Pancreas (tissue), 10 donors: ENCODE data around the gene IPO4. TPM values are rescaled to one million over a fixed set of nuclear protein-coding genes. Genes with fewer than 3 reads are reported as not detected.

Source experiments
- ATAC-seq, 4 donors: fragments of 200-7000 bp; cut with Tn5 transposase; one replicate each; pipeline versions ENCODE4 v1.8.0 to v1.9.1; 2020; ENCODE audit warnings: mild to moderate bottlenecking in 4 of 4, moderate library complexity in 4 of 4
- DNase-seq, 6 donors: peaks; one replicate each; pipeline ENCODE4 v3.0.0-alpha.2; 2020
- FAIRE-seq: peaks from 2 replicates; lab custom pipeline; 2012; peaks lifted over from hg19 to GRCh38; lab: Jason Lieb, UNC
- H3K27ac ChIP-seq, 4 donors: fragments of 200-600 bp; sonication (generic); 1 replicate in 3 of 4; 2 replicates in 1 of 4; pipeline versions ENCODE4 v1.5.0 to v1.8.0; 2020
- H3K27me3 ChIP-seq, 4 donors: fragments of 200-600 bp; one replicate each; pipeline ENCODE4 v1.8.0; 2021
- H3K36me3 ChIP-seq, 3 donors: fragments of 200-600 bp; sonication (generic) in 1 of 3; one replicate each; pipeline versions ENCODE4 v1.5.0 to v1.8.0; 2020 to 2021
- H3K4me1 ChIP-seq, 3 donors: fragments of 200-600 bp; one replicate each; pipeline ENCODE4 v1.8.0; 2021
- H3K4me3 ChIP-seq, 4 donors: fragments of 200-600 bp; sonication (generic) in 2 of 4; one replicate each; pipeline versions ENCODE4 v1.5.0 to v1.8.0; 2020 to 2021
- H3K9me3 ChIP-seq, 4 donors: fragments of 200-600 bp; one replicate each; pipeline ENCODE4 v1.8.0; 2021
- WGBS, 2 donors: extraction: QIAGEN DNeasy Blood & Tissue Kit; methylation state at CpG; one replicate each; pipeline ENCODE4 v1.1.7; 2013; 5-methylcytosine and 5-hydroxymethylcytosine counted together
- intact Hi-C, 3 donors: fragments of 100-400 bp; cut with DNase I; formaldehyde crosslinking; loops; one replicate each; pipeline versions ENCODE4 v1.11.1 to v1.14.2; 2022
- polyA plus RNA-seq, 2 donors: library from polyadenylated mRNA; stranded (reverse); fragments of 200-250 nt; gene quantifications; one replicate each; pipeline ENCODE4 v1.2.3, GENCODE V29; 2013
- total RNA-seq, 6 donors: library from RNA; stranded (reverse); fragmentation: NEBNext Ultra II Directional in 4 of 6; extraction: Animal tissue kit (Norgen Biotek cat#: 25700) in 4 of 6; gene quantifications; one replicate each; pipeline versions ENCODE4 v1.2.1 to v1.2.4, GENCODE V29; 2021 to 2023
- TF ChIP-seq, protein P1 (sequence below), 4 donors: fragments of 200-600 bp; sonication (generic) in 3 of 4; IDR thresholded peaks; one replicate each; pipeline versions ENCODE4 v1.5.0 to v1.8.0; 2021; ENCODE audit warnings: antibody characterized with exemption in 4 of 4
- donor health status: healthy with polysubstance abuse.
- donor health status: DM: no; HTN: no; CAD: no; lungs with moderate emphysema.
- donor health status: DM: no; HTN: no; CAD: no.
- donor health status: control.
- donor health status: control.
- donor health status: Bipolar disorder and iron deficiency.
- donor health status: DM: yes; HTN: yes; CAD: no.
- donor health status: DM: no; HTN: no; CAD: no.
- donor health status: DM: no; HTN: no; CAD: no.
- donor health status: DM: yes; HTN: yes; CAD: no.

Gene IPO4, protein sequence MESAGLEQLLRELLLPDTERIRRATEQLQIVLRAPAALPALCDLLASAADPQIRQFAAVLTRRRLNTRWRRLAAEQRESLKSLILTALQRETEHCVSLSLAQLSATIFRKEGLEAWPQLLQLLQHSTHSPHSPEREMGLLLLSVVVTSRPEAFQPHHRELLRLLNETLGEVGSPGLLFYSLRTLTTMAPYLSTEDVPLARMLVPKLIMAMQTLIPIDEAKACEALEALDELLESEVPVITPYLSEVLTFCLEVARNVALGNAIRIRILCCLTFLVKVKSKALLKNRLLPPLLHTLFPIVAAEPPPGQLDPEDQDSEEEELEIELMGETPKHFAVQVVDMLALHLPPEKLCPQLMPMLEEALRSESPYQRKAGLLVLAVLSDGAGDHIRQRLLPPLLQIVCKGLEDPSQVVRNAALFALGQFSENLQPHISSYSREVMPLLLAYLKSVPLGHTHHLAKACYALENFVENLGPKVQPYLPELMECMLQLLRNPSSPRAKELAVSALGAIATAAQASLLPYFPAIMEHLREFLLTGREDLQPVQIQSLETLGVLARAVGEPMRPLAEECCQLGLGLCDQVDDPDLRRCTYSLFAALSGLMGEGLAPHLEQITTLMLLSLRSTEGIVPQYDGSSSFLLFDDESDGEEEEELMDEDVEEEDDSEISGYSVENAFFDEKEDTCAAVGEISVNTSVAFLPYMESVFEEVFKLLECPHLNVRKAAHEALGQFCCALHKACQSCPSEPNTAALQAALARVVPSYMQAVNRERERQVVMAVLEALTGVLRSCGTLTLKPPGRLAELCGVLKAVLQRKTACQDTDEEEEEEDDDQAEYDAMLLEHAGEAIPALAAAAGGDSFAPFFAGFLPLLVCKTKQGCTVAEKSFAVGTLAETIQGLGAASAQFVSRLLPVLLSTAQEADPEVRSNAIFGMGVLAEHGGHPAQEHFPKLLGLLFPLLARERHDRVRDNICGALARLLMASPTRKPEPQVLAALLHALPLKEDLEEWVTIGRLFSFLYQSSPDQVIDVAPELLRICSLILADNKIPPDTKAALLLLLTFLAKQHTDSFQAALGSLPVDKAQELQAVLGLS
- total RNA-seq (10 to 100 TPM; 24.6 to 62.0 (median 31.0) TPM), polyA plus RNA-seq (10 to 100 TPM; 21.3 to 29.4 TPM)

DNA sequence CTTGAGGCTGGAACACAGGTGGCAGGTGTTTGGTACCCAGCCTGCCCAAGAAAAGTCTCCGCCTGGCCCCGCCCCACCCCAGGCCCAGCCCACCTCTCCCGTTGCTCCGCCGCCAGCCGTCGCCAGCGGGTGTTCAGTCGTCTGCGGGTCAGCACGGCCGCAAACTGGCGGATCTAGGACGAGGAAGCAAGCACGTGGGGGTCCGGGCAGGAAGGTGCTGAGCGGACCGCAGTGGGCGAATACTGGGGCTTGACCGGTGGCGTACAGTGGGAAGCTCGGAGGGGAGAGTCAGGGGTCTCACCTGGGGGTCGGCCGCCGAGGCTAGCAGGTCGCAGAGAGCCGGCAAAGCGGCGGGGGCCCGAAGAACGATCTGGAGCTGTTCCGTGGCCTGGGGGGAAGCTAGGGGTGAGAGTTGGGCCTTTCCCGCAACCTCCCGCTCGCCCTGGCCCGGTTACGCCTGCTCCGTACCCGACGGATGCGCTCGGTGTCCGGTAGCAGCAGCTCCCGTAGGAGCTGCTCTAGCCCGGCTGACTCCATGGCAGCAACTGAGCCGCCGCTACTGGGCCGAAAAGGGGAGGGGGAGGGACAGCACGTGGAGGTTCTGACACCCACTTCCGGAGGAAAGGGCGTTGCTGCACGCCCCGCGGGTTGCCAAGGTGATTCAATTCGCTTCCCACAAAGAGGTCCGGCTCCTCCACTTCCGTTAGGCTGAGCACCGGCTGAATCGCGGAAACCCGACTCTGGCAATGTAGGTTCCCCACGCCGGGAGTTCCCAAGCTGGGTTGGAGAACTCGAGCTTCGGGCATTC lies at the start of gene IPO4:
IPO4 (minus strand) TSS at position 566 of the 808 bp plus-strand sequence; CDS start at position 537, 29 bp downstream.
- Histone ChIP-seq H3K9me3 (no peaks in the 10 kb centered on the region), H3K4me3 (peak within 1 kb of the TSS; percentile 48 to 89 (median 64)), H3K27me3 (no peaks in the 10 kb centered on the region), H3K27ac (peak within 1 kb of the TSS; percentile 26 to 80 (median 66)), H3K4me1 (peaks cover 0 to 11% (median 9%) of the 10 kb centered on the region in 3 donors), H3K36me3 (peaks cover 3 to 31% (median 22%) of the 10 kb centered on the region in 3 donors)
- ATAC-seq (peak; percentile 95 to 98 (median 96)), FAIRE-seq (no peak), DNase-seq (peak; percentile 88 to 98 (median 96))
- intact Hi-C loops, result no loop called here
- TF ChIP-seq, protein P1, sequence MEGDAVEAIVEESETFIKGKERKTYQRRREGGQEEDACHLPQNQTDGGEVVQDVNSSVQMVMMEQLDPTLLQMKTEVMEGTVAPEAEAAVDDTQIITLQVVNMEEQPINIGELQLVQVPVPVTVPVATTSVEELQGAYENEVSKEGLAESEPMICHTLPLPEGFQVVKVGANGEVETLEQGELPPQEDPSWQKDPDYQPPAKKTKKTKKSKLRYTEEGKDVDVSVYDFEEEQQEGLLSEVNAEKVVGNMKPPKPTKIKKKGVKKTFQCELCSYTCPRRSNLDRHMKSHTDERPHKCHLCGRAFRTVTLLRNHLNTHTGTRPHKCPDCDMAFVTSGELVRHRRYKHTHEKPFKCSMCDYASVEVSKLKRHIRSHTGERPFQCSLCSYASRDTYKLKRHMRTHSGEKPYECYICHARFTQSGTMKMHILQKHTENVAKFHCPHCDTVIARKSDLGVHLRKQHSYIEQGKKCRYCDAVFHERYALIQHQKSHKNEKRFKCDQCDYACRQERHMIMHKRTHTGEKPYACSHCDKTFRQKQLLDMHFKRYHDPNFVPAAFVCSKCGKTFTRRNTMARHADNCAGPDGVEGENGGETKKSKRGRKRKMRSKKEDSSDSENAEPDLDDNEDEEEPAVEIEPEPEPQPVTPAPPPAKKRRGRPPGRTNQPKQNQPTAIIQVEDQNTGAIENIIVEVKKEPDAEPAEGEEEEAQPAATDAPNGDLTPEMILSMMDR (IDR thresholded peaks at IDR 0.05), result no peak
- 0% methylated on average over 58 to 65 of the region's 65 CpGs for WGBS, 2 donors

DNA sequence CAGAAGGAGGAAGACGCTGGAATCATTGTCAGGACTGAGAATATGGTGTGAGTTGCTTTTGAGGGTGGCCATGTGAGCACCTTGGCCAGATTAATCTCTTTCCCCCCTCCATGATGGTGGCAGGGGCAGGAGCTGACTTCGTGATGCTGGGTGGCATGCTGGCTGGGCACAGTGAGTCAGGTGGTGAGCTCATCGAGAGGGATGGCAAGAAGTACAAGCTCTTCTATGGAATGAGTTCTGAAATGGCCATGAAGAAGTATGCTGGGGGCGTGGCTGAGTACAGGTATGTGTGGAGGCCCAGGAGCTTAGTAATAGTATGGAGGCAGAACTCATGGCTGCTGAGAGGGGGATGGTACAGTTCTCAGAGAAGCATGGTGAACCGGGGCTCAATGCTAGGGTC lies 49.5 kb upstream of the IPO4 start:
- no peak for FAIRE-seq
- Histone ChIP-seq H3K36me3 (peaks cover 5 to 39% (median 27%) of the 10 kb centered on the region in 3 donors), H3K4me1 (peaks cover 22 to 36% (median 35%) of the 10 kb centered on the region in 3 donors)

DNA sequence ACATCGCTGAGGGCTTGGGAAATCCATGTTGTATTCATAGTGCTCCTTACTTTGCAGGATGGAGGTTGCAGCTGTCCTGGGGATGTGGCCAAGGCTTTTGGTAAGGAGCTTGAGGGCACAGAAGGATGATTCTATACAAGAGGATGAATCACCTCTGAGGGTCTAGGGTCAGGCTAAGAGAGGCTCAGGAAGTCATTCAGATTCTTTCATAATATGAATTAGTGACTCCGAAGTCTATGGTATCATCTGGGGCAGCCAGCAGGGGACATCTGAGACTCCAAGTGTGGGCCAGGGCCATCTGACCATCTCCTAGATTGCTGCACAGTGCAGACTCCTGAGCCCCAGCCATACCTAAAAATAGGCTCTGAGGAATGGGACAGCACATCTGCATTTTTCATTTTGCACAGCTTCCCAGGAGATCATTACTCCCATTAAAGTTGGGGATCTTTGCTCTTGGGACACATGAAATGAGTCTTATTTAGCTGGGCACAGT lies 48.9 kb upstream of the IPO4 start:
- peaks cover 5 to 39% (median 27%) of the 10 kb centered on the region in 3 donors for H3K36me3 ChIP-seq
- FAIRE-seq (no peak), ATAC-seq (no peak), DNase-seq (no peak)
- TF ChIP-seq, protein P1 (IDR thresholded peaks at IDR 0.05), result no peak
- WGBS, 2 donors, result 94 to 97% methylated on average over 2 of the region's 2 CpGs
- H3K27me3 ChIP-seq, result no peaks in the 10 kb centered on the region
- intact Hi-C loops, result no loop called here
- no peak overlapping the region for H3K4me3 ChIP-seq
- no peaks in the 10 kb centered on the region for H3K9me3 ChIP-seq
- no peak overlapping the region for H3K27ac ChIP-seq
- peaks cover 22 to 36% (median 36%) of the 10 kb centered on the region in 3 donors for H3K4me1 ChIP-seq

More for the DNA sequence above, 49.5 kb upstream of the IPO4 start:
- DNase-seq (no peak), ATAC-seq (no peak)
- 77 to 83% methylated on average over 5 of the region's 5 CpGs for WGBS, 2 donors
- intact Hi-C loops, result no loop called here
- Histone ChIP-seq H3K27ac (no peak overlapping the region), H3K27me3 (no peaks in the 10 kb centered on the region), H3K9me3 (no peaks in the 10 kb centered on the region), H3K4me3 (no peak overlapping the region)
- TF ChIP-seq, protein P1 (IDR thresholded peaks at IDR 0.05), result no peak
